ENCODE results near the gene CCL16.

The CCL16 gene

GRCh38 chr17:35973333-35974260, 7.7 kb downstream of the CCL16 start:
- peak in 1 of 2 donors; percentile 25 for DNase-seq

GRCh38 chr17:35972945-35973332, 8.4 kb downstream of the CCL16 start:
- DNase-seq = no peak
- intact Hi-C loops (cut with DNase I; ENCODE audit: low total_unique reads) = loop anchor here (10.0 kb wide), 1 partner anchor 502 kb away; no protein-coding TSS in a partner anchor
- Histone ChIP-seq H3K27me3 (peaks cover 0 to 4% of the 10 kb centered on the region in 2 donors), H3K9me3 (no peaks in the 10 kb centered on the region), H3K27ac (no peak overlapping the region), H3K36me3 (no peaks in the 10 kb centered on the region), H3K4me1 (no peaks in the 10 kb centered on the region), H3K4me3 (no peak overlapping the region)
- TF ChIP-seq CTCF (IDR thresholded peaks at IDR 0.05) = no peak

More at GRCh38 chr17:35973333-35974260, 7.7 kb downstream of the CCL16 start:
- Histone ChIP-seq H3K27ac (no peak overlapping the region), H3K4me1 (no peaks in the 10 kb centered on the region), H3K4me3 (no peak overlapping the region), H3K9me3 (no peaks in the 10 kb centered on the region), H3K36me3 (no peaks in the 10 kb centered on the region), H3K27me3 (peaks cover 0 to 7% of the 10 kb centered on the region in 2 donors)
- intact Hi-C loops (cut with DNase I; ENCODE audit: low total_unique reads) = loop anchor here (10.0 kb wide), 1 partner anchor 501 kb away; no protein-coding TSS in a partner anchor
- TF ChIP-seq CTCF (IDR thresholded peaks at IDR 0.05) = no peak

GRCh38 chr17:35972535-35972934, 8.8 kb downstream of the CCL16 start:
- no peaks in the 10 kb centered on the region for H3K27me3 ChIP-seq
- DNase-seq = no peak
- intact Hi-C loops (cut with DNase I; ENCODE audit: low total_unique reads) = loop anchor here (10.0 kb wide), 1 partner anchor 502 kb away; no protein-coding TSS in a partner anchor
- H3K4me1 ChIP-seq = no peaks in the 10 kb centered on the region
- no peaks in the 10 kb centered on the region for H3K9me3 ChIP-seq
- no peak for TF ChIP-seq CTCF (IDR thresholded peaks at IDR 0.05)
- H3K36me3 ChIP-seq = no peaks in the 10 kb centered on the region
- H3K27ac ChIP-seq = no peak overlapping the region
- H3K4me3 ChIP-seq = no peak overlapping the region

- no peaks in the 10 kb centered on the region for H3K4me1 ChIP-seq
- no peaks in the 10 kb centered on the region for H3K27me3 ChIP-seq
- intact Hi-C loops (cut with DNase I; ENCODE audit: low total_unique reads) = loop anchor here (10.0 kb wide), 1 partner anchor 503 kb away; no protein-coding TSS in a partner anchor
- no peak overlapping the region for H3K4me3 ChIP-seq
- H3K27ac ChIP-seq = no peak overlapping the region
- no peak for TF ChIP-seq CTCF (IDR thresholded peaks at IDR 0.05)
- H3K36me3 ChIP-seq = no peaks in the 10 kb centered on the region
- H3K9me3 ChIP-seq = no peaks in the 10 kb centered on the region
- DNase-seq = no peak
Observed at GRCh38 chr17:35972066-35972465, 9.2 kb downstream of the CCL16 start.

DNA sequence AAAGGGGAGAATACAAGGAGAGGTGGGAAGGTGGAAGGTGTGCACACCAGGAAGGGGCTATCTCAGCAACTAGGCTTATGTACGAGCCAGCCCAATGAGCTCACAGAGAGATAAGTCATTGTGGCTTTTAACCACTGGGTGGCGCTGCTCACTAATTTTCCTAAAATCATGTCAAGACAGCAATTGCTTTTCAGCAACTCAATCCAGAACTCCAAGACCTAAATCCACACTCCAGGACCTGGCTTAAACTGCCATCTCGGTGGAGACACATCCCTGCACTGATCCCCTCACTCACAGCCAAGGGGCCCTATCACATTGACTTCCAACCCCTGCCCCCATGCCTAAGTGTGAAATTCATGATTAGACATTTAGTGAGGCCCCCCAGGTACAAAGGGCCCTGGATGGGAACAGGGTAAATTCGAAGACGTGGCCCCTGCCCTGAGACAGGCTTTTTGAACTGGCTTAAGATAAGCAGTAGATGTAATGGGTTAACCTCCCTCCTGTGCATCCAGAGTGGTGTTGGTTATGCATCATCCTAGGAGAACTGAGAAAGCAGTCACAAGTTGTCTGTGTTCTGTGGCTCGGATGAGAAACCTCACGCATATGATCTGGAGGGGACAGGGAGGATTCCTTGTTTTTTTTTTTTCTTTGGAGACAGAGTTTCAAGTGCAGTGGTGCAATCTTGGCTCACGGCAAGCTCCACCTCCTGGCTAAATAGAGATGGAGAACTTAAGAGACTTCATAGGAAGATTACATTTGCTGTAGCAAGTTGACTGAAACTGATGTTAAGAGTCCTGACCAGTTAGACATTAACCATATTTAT, 11.5 kb downstream of the CCL16 start:
- Histone ChIP-seq H3K4me3 (no peak overlapping the region), H3K27me3 (no peaks in the 10 kb centered on the region), H3K9me3 (no peaks in the 10 kb centered on the region), H3K27ac (no peak overlapping the region), H3K4me1 (no peaks in the 10 kb centered on the region), H3K36me3 (no peaks in the 10 kb centered on the region)
- TF ChIP-seq CTCF (IDR thresholded peaks at IDR 0.05) = peak; percentile 73 to 74
- intact Hi-C loops (cut with DNase I; ENCODE audit: low total_unique reads) = loop anchor here (10.0 kb wide), 2 partner anchors 175 to 505 kb away; no protein-coding TSS in a partner anchor
- peak; percentile 72 to 79 for DNase-seq

Measured in tibial artery (tissue), 4 donors.